Stimulated activated CD4-positive, alpha-beta T cell treated with anti-CD3 and anti-CD28 coated beads, TNF-alpha, amount 100 ng/mL, for 1 hour (primary cell): ENCODE results near the gene SETD3.

Source experiments
- DNase-seq, 3 donors: peaks; one replicate each; pipeline ENCODE4 v3.0.0-alpha.2; 2020; ENCODE audit warnings: low read depth in 3 of 3, low spot score in 1 of 3

The SETD3 gene

GRCh38 chr14:99425272-99425681 lies 55.4 kb downstream of the SETD3 start:
- DNase-seq, result no peak

GRCh38 chr14:99424306-99424877 lies 56.3 kb downstream of the SETD3 start:
- DNase-seq, result no peak

- DNase-seq, result no peak
Measured at GRCh38 chr14:99423434-99423833, 57.2 kb downstream of the SETD3 start.

- DNase-seq, result no peak
Measured at GRCh38 chr14:99422228-99423010, 58.2 kb downstream of the SETD3 start.

- no peak for DNase-seq
Measured at GRCh38 chr14:99420711-99421110, 59.9 kb downstream of the SETD3 start.

GRCh38 chr14:99419905-99420304 lies 60.8 kb downstream of the SETD3 start:
- no peak for DNase-seq

- no peak for DNase-seq
Measured at GRCh38 chr14:99418242-99418641, 62.4 kb downstream of the SETD3 start.

GRCh38 chr14:99416909-99417308 lies 63.8 kb downstream of the SETD3 start:
- DNase-seq, result no peak

- DNase-seq, result peak in 2 of 3 donors; percentile 41 to 42
Measured at GRCh38 chr14:99415496-99416281, 65.0 kb downstream of the SETD3 start.

GRCh38 chr14:99413911-99414310 lies 66.7 kb downstream of the SETD3 start:
- no peak for DNase-seq

GRCh38 chr14:99413172-99413571 lies 67.5 kb downstream of the SETD3 start:
- no peak for DNase-seq

- DNase-seq, result no peak
Measured at GRCh38 chr14:99412117-99413061, 68.3 kb downstream of the SETD3 start.

- DNase-seq, result no peak
Measured at GRCh38 chr14:99410019-99410418, 70.6 kb downstream of the SETD3 start.

- no peak for DNase-seq
Measured at GRCh38 chr14:99408971-99409289, 71.7 kb downstream of the SETD3 start.

GRCh38 chr14:99408286-99408970 lies 72.2 kb downstream of the SETD3 start:
- no peak for DNase-seq

GRCh38 chr14:99407416-99407815 lies 73.2 kb downstream of the SETD3 start:
- no peak for DNase-seq

GRCh38 chr14:99402950-99403349 lies 77.7 kb downstream of the SETD3 start:
- no peak for DNase-seq

GRCh38 chr14:99402285-99402648 lies 78.4 kb downstream of the SETD3 start:
- DNase-seq, result no peak

- no peak for DNase-seq
Measured at GRCh38 chr14:99401621-99402284, 78.9 kb downstream of the SETD3 start.

GRCh38 chr14:99401211-99401610 lies 79.4 kb downstream of the SETD3 start:
- no peak for DNase-seq
